Activated naive CD4-positive, alpha-beta T cell treated with anti-CD3 and anti-CD28 coated beads for 36 hours (primary cell): Measurements from ENCODE around the gene MACROD2. TPM values are rescaled to one million over a fixed set of nuclear protein-coding genes. Genes with fewer than 3 reads are reported as not detected.

ENCODE experiments used
- CTCF ChIA-PET: fragments of 350-600 bp; sonication (Branson Sonifier 250); formaldehyde crosslinking; loops from one replicate; lab custom pipeline; 2021; ENCODE audit warnings: antibody characterized with exemption; lab: Charles Lee
- DNase-seq: peaks from one replicate; pipeline ENCODE4 v3.0.0-alpha.2; 2020
- H3K27ac Mint-ChIP-seq: one replicate; pipeline ENCODE4 v1.8.0; 2021; ENCODE audit warnings: mild to moderate bottlenecking, mixed read lengths
- H3K27me3 Mint-ChIP-seq: one replicate; pipeline ENCODE4 v1.8.0; 2021; ENCODE audit warnings: low read depth, mixed read lengths
- H3K36me3 Mint-ChIP-seq: one replicate; pipeline ENCODE4 v1.8.0; 2021; ENCODE audit warnings: low read depth, mixed read lengths
- H3K4me1 Mint-ChIP-seq: one replicate; pipeline ENCODE4 v1.8.0; 2021; ENCODE audit warnings: low read depth, mixed read lengths
- H3K4me3 Mint-ChIP-seq: one replicate; pipeline ENCODE4 v1.8.0; 2021; ENCODE audit warnings: mild to moderate bottlenecking, moderate library complexity, mixed read lengths
- H3K9me3 Mint-ChIP-seq: one replicate; pipeline ENCODE4 v1.8.0; 2021; ENCODE audit warnings: mixed read lengths
- intact Hi-C: fragments of 100-400 bp; cut with micrococcal nuclease; formaldehyde crosslinking; loops from one replicate; pipeline ENCODE4 v1.15.1; 2023
- total RNA-seq, 2 experiments: library from RNA; stranded (reverse); gene quantifications; one replicate each; pipeline ENCODE4 v1.2.3, GENCODE V29; 2021

Gene MACROD2
- total RNA-seq, 2 experiments from 2014 or later: not detected

GRCh38 chr20:14616003-14616402 lies 620.7 kb downstream of the MACROD2 start:
- Mint-ChIP-seq H3K4me3 (no peak overlapping the region), H3K9me3 (peaks cover 5% of the 10 kb centered on the region), H3K27me3 (no peaks in the 10 kb centered on the region), H3K27ac (no peak overlapping the region), H3K36me3 (no peaks in the 10 kb centered on the region), H3K4me1 (no peaks in the 10 kb centered on the region)
- intact Hi-C loops: no loop called here
- CTCF ChIA-PET: interaction anchor here (0.9 kb wide), 1 partner anchor 52 kb away, joined by 3 read pairs; no protein-coding TSS in a partner anchor
- DNase-seq: no peak

DNA sequence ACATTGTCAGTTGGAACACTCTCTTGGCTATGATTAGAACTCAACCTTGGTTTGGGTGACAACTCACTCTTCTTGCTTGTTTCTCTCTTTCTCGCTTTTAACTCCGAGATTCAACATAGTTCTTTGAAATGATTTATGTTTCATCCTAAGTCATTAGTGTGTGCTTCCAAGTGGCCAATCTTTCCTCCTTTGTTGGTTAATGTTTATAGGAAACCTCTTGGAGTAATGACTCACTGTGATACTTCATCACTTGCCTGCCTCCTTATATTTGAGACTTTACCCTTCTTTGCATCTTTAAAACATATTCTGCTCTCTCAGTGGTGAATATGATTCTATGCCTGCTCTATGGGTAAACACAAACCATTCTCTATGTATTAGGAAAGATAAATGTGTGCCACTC lies 621.8 kb downstream of the MACROD2 start:
- intact Hi-C loops: no loop called here
- Mint-ChIP-seq H3K4me1 (no peaks in the 10 kb centered on the region), H3K36me3 (no peaks in the 10 kb centered on the region), H3K27ac (no peak overlapping the region), H3K27me3 (no peaks in the 10 kb centered on the region), H3K9me3 (peaks cover 7% of the 10 kb centered on the region), H3K4me3 (no peak overlapping the region)
- CTCF ChIA-PET: no interaction called here
- no peak for DNase-seq

DNA sequence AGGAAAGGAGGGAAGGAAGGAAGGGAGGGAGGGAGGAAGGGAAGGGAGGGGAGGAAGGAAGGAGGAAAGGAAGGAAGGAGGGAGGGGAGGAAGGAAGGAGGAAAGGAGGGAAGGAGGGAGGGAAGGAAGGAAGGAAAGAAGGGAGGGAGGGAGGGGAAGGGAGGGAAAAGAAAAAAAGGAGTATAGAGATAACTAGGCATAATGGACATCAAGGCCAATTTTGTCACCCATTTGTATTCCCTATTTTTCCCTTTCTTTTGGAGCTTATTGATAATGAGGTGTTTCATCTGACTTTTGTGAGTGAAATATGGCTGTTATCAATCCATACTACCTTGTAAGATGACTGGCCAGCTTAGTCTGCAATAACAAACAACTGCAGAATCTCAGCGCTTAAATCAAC lies 624.1 kb downstream of the MACROD2 start:
- no peak for DNase-seq
- H3K27ac Mint-ChIP-seq: no peak overlapping the region
- no peaks in the 10 kb centered on the region for H3K4me1 Mint-ChIP-seq
- H3K27me3 Mint-ChIP-seq: no peaks in the 10 kb centered on the region
- CTCF ChIA-PET: no interaction called here
- H3K4me3 Mint-ChIP-seq: no peak overlapping the region
- intact Hi-C loops: no loop called here
- H3K9me3 Mint-ChIP-seq: peaks cover 8% of the 10 kb centered on the region
- no peaks in the 10 kb centered on the region for H3K36me3 Mint-ChIP-seq

GRCh38 chr20:14622796-14623195 lies 627.5 kb downstream of the MACROD2 start:
- Mint-ChIP-seq H3K27me3 (no peaks in the 10 kb centered on the region), H3K27ac (no peak overlapping the region), H3K4me3 (no peak overlapping the region), H3K9me3 (peaks cover 8% of the 10 kb centered on the region), H3K4me1 (no peaks in the 10 kb centered on the region), H3K36me3 (no peaks in the 10 kb centered on the region)
- intact Hi-C loops: no loop called here
- no peak for DNase-seq
- CTCF ChIA-PET: no interaction called here

- Mint-ChIP-seq H3K27ac (no peak overlapping the region), H3K4me3 (no peak overlapping the region), H3K9me3 (peaks cover 6% of the 10 kb centered on the region), H3K4me1 (no peaks in the 10 kb centered on the region), H3K27me3 (no peaks in the 10 kb centered on the region), H3K36me3 (no peaks in the 10 kb centered on the region)
- intact Hi-C loops: no loop called here
- DNase-seq: no peak
- CTCF ChIA-PET: no interaction called here
Observed at GRCh38 chr20:14631011-14631410, 635.7 kb downstream of the MACROD2 start.

GRCh38 chr20:14632906-14633305 lies 637.6 kb downstream of the MACROD2 start:
- Mint-ChIP-seq H3K4me1 (no peaks in the 10 kb centered on the region), H3K27ac (no peak overlapping the region), H3K4me3 (no peak overlapping the region), H3K27me3 (no peaks in the 10 kb centered on the region), H3K9me3 (peaks cover 6% of the 10 kb centered on the region), H3K36me3 (no peaks in the 10 kb centered on the region)
- intact Hi-C loops: no loop called here
- CTCF ChIA-PET: no interaction called here
- DNase-seq: no peak

DNA sequence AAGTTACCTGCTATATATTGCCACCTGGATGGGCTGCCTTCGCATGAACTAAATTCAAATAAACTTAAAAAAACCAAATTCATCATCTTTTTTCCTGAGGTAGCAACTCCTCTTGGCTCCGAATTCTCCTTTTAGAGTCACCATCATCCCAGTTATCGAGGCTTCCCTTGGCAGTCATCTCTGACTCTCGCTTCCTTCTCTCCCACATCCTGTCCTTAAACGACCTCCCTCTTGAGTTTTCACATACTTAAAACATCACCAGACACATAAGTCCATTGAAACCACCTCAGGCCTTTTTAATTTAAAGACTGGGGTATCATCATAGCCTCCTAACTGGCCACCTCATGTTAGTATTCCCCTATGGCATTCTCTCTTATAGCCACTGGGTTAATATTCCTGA lies 638.2 kb downstream of the MACROD2 start:
- no peaks in the 10 kb centered on the region for H3K27me3 Mint-ChIP-seq
- peaks cover 6% of the 10 kb centered on the region for H3K9me3 Mint-ChIP-seq
- intact Hi-C loops: no loop called here
- no peak overlapping the region for H3K4me3 Mint-ChIP-seq
- no peaks in the 10 kb centered on the region for H3K36me3 Mint-ChIP-seq
- CTCF ChIA-PET: no interaction called here
- H3K27ac Mint-ChIP-seq: no peak overlapping the region
- DNase-seq: no peak
- no peaks in the 10 kb centered on the region for H3K4me1 Mint-ChIP-seq

DNA sequence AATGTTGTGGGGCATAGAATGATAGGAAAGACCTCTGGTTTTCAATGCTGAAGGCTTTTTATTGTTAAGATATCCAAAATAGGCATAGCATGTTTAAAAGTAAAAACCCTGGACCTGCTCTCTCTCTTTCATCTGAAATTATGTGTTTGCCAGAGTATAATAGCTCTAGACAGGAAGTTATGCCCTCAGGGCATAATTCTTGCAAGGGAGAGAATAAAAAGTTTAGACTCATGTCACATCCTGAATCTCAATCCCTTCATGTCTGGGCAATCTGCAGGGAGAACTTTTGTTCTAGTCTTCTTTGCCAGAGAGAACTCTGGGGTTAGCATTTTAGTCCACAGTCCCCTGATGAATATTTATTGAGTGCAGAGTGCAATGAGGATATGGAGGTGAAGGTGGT lies 639.3 kb downstream of the MACROD2 start:
- no peaks in the 10 kb centered on the region for H3K4me1 Mint-ChIP-seq
- peaks cover 6% of the 10 kb centered on the region for H3K9me3 Mint-ChIP-seq
- H3K4me3 Mint-ChIP-seq: no peak overlapping the region
- H3K27me3 Mint-ChIP-seq: no peaks in the 10 kb centered on the region
- no peak overlapping the region for H3K27ac Mint-ChIP-seq
- no peaks in the 10 kb centered on the region for H3K36me3 Mint-ChIP-seq
- DNase-seq: no peak
- CTCF ChIA-PET: no interaction called here
- intact Hi-C loops: no loop called here

DNA sequence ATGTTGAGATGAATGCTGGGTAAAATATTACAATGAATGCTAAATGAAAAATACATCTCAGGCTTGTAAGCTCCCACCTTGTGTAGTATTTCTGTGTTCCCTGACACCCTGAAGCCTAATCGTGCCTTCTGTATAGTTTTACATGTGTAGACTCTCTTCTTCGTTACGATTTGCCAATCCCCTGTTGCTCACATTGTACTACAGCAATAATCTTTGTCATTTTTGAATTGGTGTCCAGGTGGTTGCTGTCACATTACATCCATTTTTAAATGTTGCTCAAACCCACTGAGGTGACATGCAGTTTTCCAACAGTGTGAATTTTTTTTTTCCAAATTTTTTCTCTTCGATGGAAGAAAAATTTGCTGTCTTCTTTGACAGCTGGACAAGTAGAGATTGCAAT lies 642.1 kb downstream of the MACROD2 start:
- intact Hi-C loops: no loop called here
- Mint-ChIP-seq H3K27me3 (no peaks in the 10 kb centered on the region), H3K27ac (no peak overlapping the region), H3K4me3 (no peak overlapping the region), H3K9me3 (peaks cover 9% of the 10 kb centered on the region), H3K36me3 (no peaks in the 10 kb centered on the region), H3K4me1 (no peaks in the 10 kb centered on the region)
- DNase-seq: no peak
- CTCF ChIA-PET: interaction anchor here (0.7 kb wide), 1 partner anchor 453 kb away, joined by 3 read pairs; no protein-coding TSS in a partner anchor

GRCh38 chr20:14643146-14643545 lies 647.8 kb downstream of the MACROD2 start:
- Mint-ChIP-seq H3K27me3 (no peaks in the 10 kb centered on the region), H3K9me3 (peaks cover 3% of the 10 kb centered on the region), H3K36me3 (no peaks in the 10 kb centered on the region), H3K4me3 (no peak overlapping the region), H3K27ac (no peak overlapping the region), H3K4me1 (no peaks in the 10 kb centered on the region)
- CTCF ChIA-PET: no interaction called here
- DNase-seq: no peak
- intact Hi-C loops: no loop called here

DNA sequence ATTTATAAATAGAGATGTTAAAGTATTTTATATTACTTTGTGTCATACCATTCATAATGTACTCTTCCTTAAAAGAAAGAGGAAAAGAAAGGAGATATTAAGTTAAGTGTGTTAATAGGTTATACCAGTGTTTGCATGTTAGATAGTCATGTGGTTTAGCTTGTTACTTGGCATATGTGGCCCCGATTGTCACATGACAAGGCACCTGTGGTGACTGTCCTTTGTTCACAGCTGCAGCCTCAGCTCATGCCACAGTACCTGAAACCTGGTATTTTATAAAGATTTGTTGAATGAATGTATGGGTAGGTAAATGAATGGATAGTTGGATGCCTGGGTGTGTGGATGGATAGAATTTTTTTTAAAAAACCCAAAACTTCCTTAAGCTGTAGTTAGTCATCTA lies 648.2 kb downstream of the MACROD2 start:
- DNase-seq: no peak
- H3K4me1 Mint-ChIP-seq: no peaks in the 10 kb centered on the region
- H3K27me3 Mint-ChIP-seq: no peaks in the 10 kb centered on the region
- intact Hi-C loops: no loop called here
- H3K36me3 Mint-ChIP-seq: no peaks in the 10 kb centered on the region
- no peak overlapping the region for H3K4me3 Mint-ChIP-seq
- CTCF ChIA-PET: no interaction called here
- no peak overlapping the region for H3K27ac Mint-ChIP-seq
- peaks cover 3% of the 10 kb centered on the region for H3K9me3 Mint-ChIP-seq

GRCh38 chr20:14644306-14645097 lies 649.2 kb downstream of the MACROD2 start:
- no peak for DNase-seq
- Mint-ChIP-seq H3K27me3 (no peaks in the 10 kb centered on the region), H3K9me3 (peaks cover 3% of the 10 kb centered on the region), H3K4me3 (no peak overlapping the region), H3K4me1 (no peaks in the 10 kb centered on the region), H3K36me3 (no peaks in the 10 kb centered on the region), H3K27ac (no peak overlapping the region)
- intact Hi-C loops: no loop called here
- CTCF ChIA-PET: no interaction called here

- H3K27ac Mint-ChIP-seq: no peak overlapping the region
- no peak for DNase-seq
- no peaks in the 10 kb centered on the region for H3K4me1 Mint-ChIP-seq
- CTCF ChIA-PET: no interaction called here
- no peaks in the 10 kb centered on the region for H3K27me3 Mint-ChIP-seq
- intact Hi-C loops: no loop called here
- peaks cover 4% of the 10 kb centered on the region for H3K9me3 Mint-ChIP-seq
- no peak overlapping the region for H3K4me3 Mint-ChIP-seq
- no peaks in the 10 kb centered on the region for H3K36me3 Mint-ChIP-seq
Observed at GRCh38 chr20:14647016-14647415, 651.7 kb downstream of the MACROD2 start.
